CD14-positive monocyte (primary cell): ENCODE results near the gene TEX50. TPM values are rescaled to one million over a fixed set of nuclear protein-coding genes. Genes with fewer than 3 reads are reported as not detected.

Experiments
- DNase-seq, 3 donors: peaks; one replicate each; pipeline ENCODE4 v3.0.0-alpha.2; 2011 to 2022
- H2AFZ ChIP-seq: 2 replicates; pipeline ENCODE4 v1.6.0; 2012; ENCODE audit warnings: mild to moderate bottlenecking, low read depth, low read length, inconsistent platforms; ENCODE audit not compliant: insufficient read depth, poor library complexity, severe bottlenecking
- H3K27ac ChIP-seq, 2 donors: 1 replicate in 1 of 2; 2 replicates in 1 of 2; pipeline ENCODE4 v1.5.1; 2012 to 2013; ENCODE audit warnings: low read length in 2 of 2, control low read depth in 1 of 2, inconsistent platforms in 1 of 2, low read depth in 1 of 2, mild to moderate bottlenecking in 1 of 2
- H3K27me3 ChIP-seq, 2 donors: one replicate each; pipeline versions ENCODE4 v1.6.0 to v1.6.1; 2011 to 2013; ENCODE audit warnings: low read length in 2 of 2; ENCODE audit not compliant: control insufficient read depth in 2 of 2, insufficient read depth in 2 of 2
- H3K36me3 ChIP-seq, 2 donors: replicated peaks in 1 of 2; 1 replicate in 1 of 2; 2 replicates in 1 of 2; pipeline versions ENCODE4 v1.5.1 to v1.6.1; 2012 to 2013; ENCODE audit warnings: low read length in 2 of 2, control low read depth in 1 of 2, inconsistent platforms in 1 of 2, mild to moderate bottlenecking in 1 of 2; ENCODE audit not compliant: insufficient read depth in 2 of 2, control insufficient read depth in 1 of 2
- H3K4me1 ChIP-seq, 2 donors: 1 replicate in 1 of 2; 2 replicates in 1 of 2; pipeline versions ENCODE4 v1.5.1 to v1.6.1; 2012 to 2013; ENCODE audit warnings: low read length in 2 of 2, control low read depth in 1 of 2, inconsistent platforms in 1 of 2, mild to moderate bottlenecking in 1 of 2, moderate library complexity in 1 of 2; ENCODE audit not compliant: insufficient read depth in 2 of 2, control insufficient read depth in 1 of 2
- H3K4me2 ChIP-seq: replicated peaks from 2 replicates; pipeline ENCODE3; 2012; ENCODE audit warnings: low read length, moderate library complexity, mild to moderate bottlenecking; ENCODE audit not compliant: poor library complexity, severe bottlenecking; ENCODE audit errors: extremely low read depth
- H3K4me3 ChIP-seq, 3 experiments: fragments of 200-600 bp in 1 of 3; sonication (generic) in 1 of 3; replicated peaks in 1 of 3; 1 replicate in 2 of 3; 2 replicates in 1 of 3; pipeline ENCODE4 v1.5.1; 2011 to 2013; ENCODE audit warnings: low read length in 3 of 3, mild to moderate bottlenecking in 3 of 3, control low read depth in 2 of 3, low read depth in 2 of 3, inconsistent platforms in 1 of 3, moderate library complexity in 1 of 3
- H3K79me2 ChIP-seq: 2 replicates; pipeline ENCODE4 v1.6.0; 2012; ENCODE audit warnings: mild to moderate bottlenecking, control low read depth, inconsistent platforms, low read length, moderate library complexity; ENCODE audit not compliant: insufficient read depth
- H3K9ac ChIP-seq: 2 replicates; pipeline ENCODE4 v1.6.0; 2017; ENCODE audit warnings: low read length, mild to moderate bottlenecking; ENCODE audit not compliant: insufficient read depth, poor library complexity, severe bottlenecking
- H3K9me3 ChIP-seq, 2 donors: replicated peaks in 1 of 2; 1 replicate in 1 of 2; 2 replicates in 1 of 2; pipeline versions ENCODE4 v1.5.1 to v1.6.1; 2012 to 2013; ENCODE audit warnings: low read length in 2 of 2, control low read depth in 1 of 2; ENCODE audit not compliant: control insufficient read depth in 1 of 2, insufficient read depth in 1 of 2
- H4K20me1 ChIP-seq: 2 replicates; pipeline ENCODE4 v1.6.0; 2012; ENCODE audit warnings: mild to moderate bottlenecking, low read length, control low read depth, moderate library complexity; ENCODE audit not compliant: insufficient read depth
- H3K27ac Mint-ChIP-seq, 7 donors: one replicate each; pipeline ENCODE4 v1.8.0; 2020; ENCODE audit warnings: mild to moderate bottlenecking in 7 of 7, mixed read lengths in 7 of 7, moderate library complexity in 6 of 7, inconsistent platforms in 2 of 7
- H3K27me3 Mint-ChIP-seq, 3 donors: one replicate each; pipeline ENCODE4 v1.8.0; 2021 to 2022; ENCODE audit warnings: low read depth in 3 of 3, mild to moderate bottlenecking in 3 of 3, mixed read lengths in 3 of 3, moderate library complexity in 3 of 3, inconsistent platforms in 1 of 3
- H3K36me3 Mint-ChIP-seq, 2 donors: one replicate each; pipeline ENCODE4 v1.8.0; 2020; ENCODE audit warnings: mixed read lengths in 2 of 2, inconsistent platforms in 1 of 2, mild to moderate bottlenecking in 1 of 2
- H3K4me1 Mint-ChIP-seq: one replicate; pipeline ENCODE4 v1.8.0; 2020; ENCODE audit warnings: mild to moderate bottlenecking, mixed read lengths
- H3K4me3 Mint-ChIP-seq, 2 donors: one replicate each; pipeline ENCODE4 v1.8.0; 2020; ENCODE audit warnings: mild to moderate bottlenecking in 2 of 2, mixed read lengths in 2 of 2, moderate library complexity in 1 of 2
- H3K9me3 Mint-ChIP-seq, 7 donors: one replicate each; pipeline ENCODE4 v1.8.0; 2020 to 2022; ENCODE audit warnings: mixed read lengths in 7 of 7, mild to moderate bottlenecking in 6 of 7, moderate library complexity in 6 of 7, inconsistent platforms in 2 of 7
- CTCF ChIP-seq: fragments of 200-600 bp; IDR thresholded peaks from one replicate; pipeline ENCODE4 v1.8.0; 2022; ENCODE audit warnings: antibody characterized with exemption, mild to moderate bottlenecking
- WGBS: methylation state at CpG from one replicate; pipeline ENCODE4 v1.1.5; 2013; ENCODE audit warnings: missing lambda C conversion rate; ENCODE audit not compliant: insufficient coverage; 5-methylcytosine and 5-hydroxymethylcytosine counted together
- intact Hi-C, 2 donors: fragments of 100-400 bp; cut with micrococcal nuclease; formaldehyde crosslinking; loops; one replicate each; pipeline versions ENCODE4 v1.15.0 to v1.15.1; 2023
- polyA plus RNA-seq, 3 donors: library from polyadenylated mRNA; depleted of rRNA in 1 of 3; unstranded in 2 of 3; stranded (reverse) in 1 of 3; fragments of 300-500 nt in 2 of 3; fragments of >200 nt in 1 of 3; fragmentation: Illumina TruSeq in 2 of 3; gene quantifications; 1 replicate in 2 of 3; 2 replicates in 1 of 3; pipeline ENCODE4 v1.2.3, GENCODE V29; 2012 to 2021

TEX50 gene
- polyA plus RNA-seq, 3 donors: not detected

- intact Hi-C loops: no loop called here
- Histone ChIP-seq H3K4me1 (no peaks in the 10 kb centered on the region), H3K36me3 (no peaks in the 10 kb centered on the region), H3K9ac (no peak overlapping the region), H3K4me2 (no peak overlapping the region), H4K20me1 (no peaks in the 10 kb centered on the region), H3K79me2 (no peaks in the 10 kb centered on the region), H3K4me3 (no peak overlapping the region), H3K9me3 (no peaks in the 10 kb centered on the region), H3K27ac (no peak overlapping the region), H2AFZ (no peak overlapping the region), H3K27me3 (no peaks in the 10 kb centered on the region)
- no peak for DNase-seq
- Mint-ChIP-seq H3K4me1 (no peaks in the 10 kb centered on the region), H3K27ac (no peak overlapping the region), H3K4me3 (no peak overlapping the region), H3K36me3 (no peaks in the 10 kb centered on the region), H3K27me3 (peaks cover 1 to 3% (median 1%) of the 10 kb centered on the region in 3 donors), H3K9me3 (peaks cover 0 to 8% (median 2%) of the 10 kb centered on the region in 7 donors)
- TF ChIP-seq CTCF: no peak
- 100% methylated on average over 2 of the region's 3 CpGs for WGBS
Measured at GRCh38 chr1:173646656-173647055, 11.5 kb downstream of the TEX50 start.

GRCh38 chr1:173648880-173649605, 13.9 kb downstream of the TEX50 start:
- Mint-ChIP-seq H3K36me3 (no peaks in the 10 kb centered on the region), H3K27me3 (peaks cover 0 to 3% (median 3%) of the 10 kb centered on the region in 3 donors), H3K9me3 (peaks cover 0 to 4% (median 2%) of the 10 kb centered on the region in 7 donors), H3K4me3 (no peak overlapping the region), H3K27ac (no peak overlapping the region), H3K4me1 (no peaks in the 10 kb centered on the region)
- H3K27ac ChIP-seq: no peak overlapping the region
- no peaks in the 10 kb centered on the region for H4K20me1 ChIP-seq
- no peaks in the 10 kb centered on the region for H3K27me3 ChIP-seq
- no peaks in the 10 kb centered on the region for H3K36me3 ChIP-seq
- no peak overlapping the region for H3K4me3 ChIP-seq
- H3K4me1 ChIP-seq: no peaks in the 10 kb centered on the region
- H3K9me3 ChIP-seq: no peaks in the 10 kb centered on the region
- intact Hi-C loops: no loop called here
- no peak overlapping the region for H3K4me2 ChIP-seq
- no peak for DNase-seq
- no peak overlapping the region for H3K9ac ChIP-seq
- H3K79me2 ChIP-seq: no peaks in the 10 kb centered on the region
- no peak for TF ChIP-seq CTCF
- no peak overlapping the region for H2AFZ ChIP-seq
